Measurements from ENCODE around the gene CCM2L. TPM values are rescaled to one million over a fixed set of nuclear protein-coding genes. Genes with fewer than 3 reads are reported as not detected.

CCM2L gene
- total and polyA plus RNA-seq, 7 donors = 3.3 to 7.3 (median 4.0) TPM

- H3K36me3 ChIP-seq (ENCODE audit: insufficient read depth in 1 of 2, low read depth in 1 of 2) = no peaks in the 10 kb centered on the region
- H3K4me1 ChIP-seq = no peaks in the 10 kb centered on the region
- peak overlapping the region; percentile 61 for H3K4me3 ChIP-seq
- H3K27me3 ChIP-seq (ENCODE audit: insufficient read depth in 3 of 3, low read length in 2 of 3) = peaks cover 0 to 80% (median 10%) of the 10 kb centered on the region in 3 donors
- 1 to 2% (median 1%) methylated on average over 49 to 67 of the region's 67 CpGs for WGBS, 3 donors
- no peaks in the 10 kb centered on the region for H3K9me3 ChIP-seq
- TF ChIP-seq CTCF (IDR thresholded peaks at IDR 0.05) = no peak
- DNase-seq (peak in 1 of 2 donors; percentile 52), ATAC-seq (peak in 3 of 4 donors; percentile 23 to 55 (median 54))
- no peak overlapping the region for H3K27ac ChIP-seq
- intact Hi-C loops (cut with DNase I) = no loop called here
Measured at GRCh38 chr20:32018269-32019155, 8.3 kb downstream of the CCM2L start.

- DNase-seq = no peak
- Histone ChIP-seq H3K27me3 (ENCODE audit: insufficient read depth in 3 of 3, low read length in 2 of 3) (peaks cover 0 to 76% (median 10%) of the 10 kb centered on the region in 3 donors), H3K4me1 (no peaks in the 10 kb centered on the region), H3K36me3 (ENCODE audit: insufficient read depth in 1 of 2, low read depth in 1 of 2) (no peaks in the 10 kb centered on the region), H3K4me3 (peak overlapping the region; percentile 61), H3K9me3 (no peaks in the 10 kb centered on the region), H3K27ac (no peak overlapping the region)
- intact Hi-C loops (cut with DNase I) = no loop called here
- TF ChIP-seq CTCF (IDR thresholded peaks at IDR 0.05) = no peak
- ATAC-seq = peak in 1 of 4 donors; percentile 44
- 0% methylated on average over 2 to 42 of the region's 42 CpGs for WGBS, 3 donors
Measured at GRCh38 chr20:32019156-32019510, 8.9 kb downstream of the CCM2L start.

GRCh38 chr20:32019563-32020463 is 9.6 kb downstream of the CCM2L start:
- Histone ChIP-seq H3K27me3 (ENCODE audit: insufficient read depth in 3 of 3, low read length in 2 of 3) (peaks cover 0 to 77% (median 10%) of the 10 kb centered on the region in 3 donors), H3K4me1 (no peaks in the 10 kb centered on the region), H3K36me3 (ENCODE audit: insufficient read depth in 1 of 2, low read depth in 1 of 2) (no peaks in the 10 kb centered on the region), H3K27ac (no peak overlapping the region), H3K4me3 (peak overlapping the region; percentile 61), H3K9me3 (no peaks in the 10 kb centered on the region)
- no peak for TF ChIP-seq CTCF (IDR thresholded peaks at IDR 0.05)
- ATAC-seq = no peak
- DNase-seq = no peak
- WGBS, 3 donors = 25 to 39% (median 29%) methylated on average over 11 of the region's 11 CpGs
- intact Hi-C loops (cut with DNase I) = no loop called here

- no peak for DNase-seq
- Histone ChIP-seq H3K4me3 (no peak overlapping the region), H3K27ac (no peak overlapping the region), H3K36me3 (ENCODE audit: insufficient read depth in 1 of 2, low read depth in 1 of 2) (no peaks in the 10 kb centered on the region), H3K4me1 (no peaks in the 10 kb centered on the region), H3K27me3 (ENCODE audit: insufficient read depth in 3 of 3, low read length in 2 of 3) (peaks cover 0 to 70% (median 8%) of the 10 kb centered on the region in 3 donors), H3K9me3 (no peaks in the 10 kb centered on the region)
- WGBS, 3 donors = 81 to 83% (median 83%) methylated on average over 4 of the region's 4 CpGs
- intact Hi-C loops (cut with DNase I) = no loop called here
- no peak for TF ChIP-seq CTCF (IDR thresholded peaks at IDR 0.05)
- no peak for ATAC-seq
Measured at GRCh38 chr20:32021091-32021490, 10.9 kb downstream of the CCM2L start.

Measured in psoas muscle (tissue), 8 donors.